ENCODE data around the gene POLR2F.
A peak's percentile ranks its signal among the peaks of the same experiment; 100 is the strongest.
"Not testable (repeated sequence)": the region's sequence is repeated elsewhere in the genome, so short reads cannot be mapped to it uniquely, and the experiment has no call there.

POLR2F gene

GRCh38 chr22:37925767-37926166 is 27.7 kb upstream of the POLR2F start:
- no peak for DNase-seq

- no peak for DNase-seq
Observed at GRCh38 chr22:37926358-37926757, 27.1 kb upstream of the POLR2F start.

GRCh38 chr22:37926771-37927636 is 26.5 kb upstream of the POLR2F start:
- no peak for DNase-seq

GRCh38 chr22:37927637-37927936 is 25.9 kb upstream of the POLR2F start:
- no peak for DNase-seq

GRCh38 chr22:37929390-37929789 is 24.1 kb upstream of the POLR2F start:
- no peak for DNase-seq

- DNase-seq: no peak
Observed at GRCh38 chr22:37930270-37930951, 23.1 kb upstream of the POLR2F start.

- DNase-seq: no peak
Observed at GRCh38 chr22:37930952-37931440, 22.5 kb upstream of the POLR2F start.

- no peak for DNase-seq
Observed at GRCh38 chr22:37931893-37932389, 21.6 kb upstream of the POLR2F start.

GRCh38 chr22:37932401-37932800 is 21.1 kb upstream of the POLR2F start:
- no peak for DNase-seq

GRCh38 chr22:37932821-37933578 is 20.5 kb upstream of the POLR2F start:
- peak; percentile 73 for DNase-seq

- DNase-seq: peak; percentile 80
Observed at GRCh38 chr22:37933711-37934376, 19.7 kb upstream of the POLR2F start.

GRCh38 chr22:37940698-37941376 is 12.7 kb upstream of the POLR2F start:
- no peak for DNase-seq

- no peak for DNase-seq
Observed at GRCh38 chr22:37942133-37942532, 11.4 kb upstream of the POLR2F start.

GRCh38 chr22:37943136-37943824 is 10.2 kb upstream of the POLR2F start:
- no peak for DNase-seq

GRCh38 chr22:37943825-37944198 is 9.7 kb upstream of the POLR2F start:
- DNase-seq: no peak

GRCh38 chr22:37944423-37944822 is 9.1 kb upstream of the POLR2F start:
- not testable (repeated sequence) for DNase-seq

- DNase-seq: not testable (repeated sequence)
Observed at GRCh38 chr22:37947142-37947795, 6.2 kb upstream of the POLR2F start.

GRCh38 chr22:37951305-37951704 is 2.2 kb upstream of the POLR2F start:
- no peak for DNase-seq

GRCh38 chr22:37952629-37953028 is 870 bp upstream of the POLR2F start:
- not testable (repeated sequence) for DNase-seq

- DNase-seq: no peak
Observed at GRCh38 chr22:37953062-37953436, 450 bp upstream of the POLR2F start.

GRCh38 chr22:37954686-37955085 is 1.2 kb downstream of the POLR2F start:
- DNase-seq: no peak
